ENCODE results near the gene GPR146. TPM values are rescaled to one million over a fixed set of nuclear protein-coding genes. Genes with fewer than 3 reads are reported as not detected.
A peak's percentile ranks its signal among the peaks of the same experiment; 100 is the strongest.

The GPR146 gene
- total and polyA plus RNA-seq, 11 donors: 11.1 to 56.8 (median 25.2) TPM

DNA sequence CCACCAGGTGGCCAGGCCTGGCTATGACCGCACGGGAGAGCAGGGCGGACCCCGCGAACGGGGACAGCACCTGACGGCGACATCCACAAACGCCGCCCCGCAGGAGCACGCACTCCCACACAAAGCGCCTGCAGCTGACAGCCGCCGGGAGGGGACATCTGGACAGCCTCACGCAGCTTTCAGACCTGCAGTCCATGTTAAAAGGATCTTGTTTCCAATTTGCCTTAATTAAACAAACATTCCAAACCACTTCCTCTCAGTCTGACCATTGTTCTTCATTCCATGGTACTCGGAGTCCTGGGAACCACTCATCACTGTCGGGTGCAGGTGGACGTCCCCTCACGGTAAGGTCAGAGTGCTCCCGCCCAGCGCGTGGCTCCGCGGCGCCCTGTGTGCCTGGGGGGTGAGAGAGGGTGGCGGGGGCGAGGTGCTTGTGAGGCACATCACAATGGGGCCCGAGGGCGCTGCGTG is 37.6 kb downstream of the GPR146 start:
- no peaks in the 10 kb centered on the region for H3K9me3 ChIP-seq
- WGBS, 4 donors: 54 to 71% (median 62%) methylated on average over 28 to 31 of the region's 31 CpGs
- TF ChIP-seq POLR2A (IDR thresholded peaks at IDR 0.05): no peak
- TF ChIP-seq, protein P1, sequence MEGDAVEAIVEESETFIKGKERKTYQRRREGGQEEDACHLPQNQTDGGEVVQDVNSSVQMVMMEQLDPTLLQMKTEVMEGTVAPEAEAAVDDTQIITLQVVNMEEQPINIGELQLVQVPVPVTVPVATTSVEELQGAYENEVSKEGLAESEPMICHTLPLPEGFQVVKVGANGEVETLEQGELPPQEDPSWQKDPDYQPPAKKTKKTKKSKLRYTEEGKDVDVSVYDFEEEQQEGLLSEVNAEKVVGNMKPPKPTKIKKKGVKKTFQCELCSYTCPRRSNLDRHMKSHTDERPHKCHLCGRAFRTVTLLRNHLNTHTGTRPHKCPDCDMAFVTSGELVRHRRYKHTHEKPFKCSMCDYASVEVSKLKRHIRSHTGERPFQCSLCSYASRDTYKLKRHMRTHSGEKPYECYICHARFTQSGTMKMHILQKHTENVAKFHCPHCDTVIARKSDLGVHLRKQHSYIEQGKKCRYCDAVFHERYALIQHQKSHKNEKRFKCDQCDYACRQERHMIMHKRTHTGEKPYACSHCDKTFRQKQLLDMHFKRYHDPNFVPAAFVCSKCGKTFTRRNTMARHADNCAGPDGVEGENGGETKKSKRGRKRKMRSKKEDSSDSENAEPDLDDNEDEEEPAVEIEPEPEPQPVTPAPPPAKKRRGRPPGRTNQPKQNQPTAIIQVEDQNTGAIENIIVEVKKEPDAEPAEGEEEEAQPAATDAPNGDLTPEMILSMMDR (IDR thresholded peaks at IDR 0.05): no peak
- H3K27me3 ChIP-seq: no peaks in the 10 kb centered on the region
- no peak overlapping the region for H3K4me3 ChIP-seq
- H3K4me1 ChIP-seq: peaks cover 0 to 26% (median 13%) of the 10 kb centered on the region in 12 donors
- intact Hi-C loops (cut with DNase I): loop anchor here in 2 of 10 donors (10.0 kb wide), 1 partner anchor 93 kb away; no protein-coding TSS in a partner anchor
- no peak for ATAC-seq
- no peaks in the 10 kb centered on the region for H3K36me3 ChIP-seq
- no peak for DNase-seq
- no peak overlapping the region for H3K27ac ChIP-seq

DNA sequence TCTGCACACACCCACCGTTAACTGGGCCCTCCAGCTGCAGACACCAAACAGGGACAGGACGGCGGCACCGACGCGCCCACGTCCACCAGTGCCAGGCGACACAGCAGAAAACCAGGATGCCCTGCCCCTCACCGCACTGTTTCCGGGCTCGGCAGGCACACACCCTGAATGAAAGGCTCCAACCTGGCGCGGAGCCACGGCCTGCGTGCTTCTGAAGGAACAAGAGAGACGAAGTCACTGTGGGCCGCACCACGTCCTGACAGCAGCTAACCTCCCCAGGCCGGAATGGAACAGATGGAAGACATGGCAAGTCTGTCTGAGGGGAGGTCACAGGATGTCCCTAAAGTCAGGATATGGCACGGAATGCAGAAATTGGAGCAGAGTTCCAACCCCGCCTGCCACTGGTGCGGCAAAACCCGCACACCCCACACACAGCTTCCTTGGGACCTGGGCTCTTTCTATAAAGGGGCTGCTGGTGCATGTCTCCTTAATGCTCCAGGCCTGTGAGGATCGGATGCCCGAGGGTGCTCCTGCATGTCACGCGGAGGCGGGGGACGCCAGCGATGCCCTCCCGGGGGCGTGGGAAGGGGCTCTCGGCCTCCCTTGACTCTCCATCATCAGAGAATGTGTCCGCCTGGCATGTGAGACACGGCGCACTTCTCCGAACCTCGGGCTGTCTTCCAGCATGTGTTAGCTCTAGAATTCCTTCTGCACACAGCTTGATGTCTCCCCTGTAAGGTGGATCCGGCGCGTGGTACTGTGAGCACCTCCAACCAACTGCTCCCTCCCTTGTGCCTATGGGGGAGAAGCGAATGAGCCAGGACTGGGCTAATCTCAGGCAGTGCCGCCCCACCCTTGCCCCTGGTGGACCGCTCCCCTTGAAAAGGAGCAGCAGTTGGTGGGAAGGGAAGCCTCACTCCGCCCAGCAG is 39.6 kb downstream of the GPR146 start:
- 81 to 90% (median 85%) methylated on average over 39 to 45 of the region's 45 CpGs for WGBS, 4 donors
- Histone ChIP-seq H3K4me1 (peaks cover 0 to 41% (median 25%) of the 10 kb centered on the region in 12 donors), H3K9me3 (no peaks in the 10 kb centered on the region), H3K27ac (no peak overlapping the region), H3K36me3 (no peaks in the 10 kb centered on the region), H3K27me3 (no peaks in the 10 kb centered on the region), H3K4me3 (no peak overlapping the region)
- intact Hi-C loops (cut with DNase I): loop anchor here in 2 of 10 donors (10.0 kb wide), 1 partner anchor 91 kb away; no protein-coding TSS in a partner anchor
- TF ChIP-seq, protein P1 (IDR thresholded peaks at IDR 0.05): no peak
- no peak for TF ChIP-seq POLR2A (IDR thresholded peaks at IDR 0.05)
- peak in 4 of 5 donors; percentile 42 to 71 (median 54) for DNase-seq
- peak in 1 of 4 donors; percentile 3 for ATAC-seq

DNA sequence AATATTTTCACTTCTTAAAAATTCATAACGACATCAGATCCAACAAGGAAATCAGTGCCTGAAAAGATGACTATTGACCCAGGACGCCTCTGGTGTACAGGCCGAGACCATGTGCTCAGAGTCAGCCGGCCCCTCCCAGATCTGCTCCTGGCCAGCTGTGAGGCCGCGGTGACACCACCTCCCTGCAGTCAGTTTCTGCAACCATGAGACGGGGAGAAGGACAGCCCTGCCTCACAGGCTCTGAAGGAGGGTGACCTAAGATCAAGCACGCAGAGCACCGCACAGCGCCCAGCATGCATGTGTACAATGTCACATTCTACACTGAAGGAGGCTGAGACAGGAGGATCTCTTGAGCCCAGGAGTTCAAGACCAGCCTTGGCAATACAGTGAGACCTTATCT is 40.9 kb downstream of the GPR146 start:
- ATAC-seq: no peak
- intact Hi-C loops (cut with DNase I): loop anchor here in 9 of 10 donors (5.0 to 10.0 kb wide), 6 partner anchors 37 to 92 kb away; a partner anchor contains a TSS
- Histone ChIP-seq H3K9me3 (no peaks in the 10 kb centered on the region), H3K4me3 (no peak overlapping the region), H3K27me3 (no peaks in the 10 kb centered on the region), H3K27ac (no peak overlapping the region), H3K36me3 (no peaks in the 10 kb centered on the region), H3K4me1 (peaks cover 0 to 41% (median 25%) of the 10 kb centered on the region in 12 donors)
- 83 to 89% (median 85%) methylated on average over 10 of the region's 10 CpGs for WGBS, 4 donors
- no peak for DNase-seq
- no peak for TF ChIP-seq POLR2A (IDR thresholded peaks at IDR 0.05)
- TF ChIP-seq, protein P1 (IDR thresholded peaks at IDR 0.05): no peak

DNA sequence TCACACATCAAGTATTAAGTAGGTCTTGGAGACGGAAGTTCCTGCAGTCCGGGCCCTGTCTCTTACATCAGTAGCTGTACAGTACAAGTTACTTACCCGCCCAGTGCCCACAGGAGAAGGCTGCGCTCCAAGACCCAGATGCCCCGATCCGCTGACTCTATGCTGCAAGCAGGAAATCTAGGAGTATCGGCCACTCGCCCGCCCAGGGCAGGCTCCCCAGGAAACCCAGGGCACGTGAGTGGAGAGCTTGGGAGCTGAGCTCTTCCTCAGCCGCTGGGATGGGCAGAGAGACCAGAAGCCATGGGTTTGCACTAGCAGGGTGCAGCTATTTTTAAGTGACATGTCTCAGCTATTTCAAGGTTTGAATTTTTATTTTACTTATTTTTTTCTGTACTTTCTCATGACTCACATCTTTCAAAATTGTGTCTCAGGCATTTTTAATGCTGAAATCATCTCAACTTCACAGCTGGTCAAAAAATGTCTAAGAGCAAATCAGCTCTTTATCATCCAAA is 41.6 kb downstream of the GPR146 start:
- no peak for TF ChIP-seq POLR2A (IDR thresholded peaks at IDR 0.05)
- TF ChIP-seq, protein P1 (IDR thresholded peaks at IDR 0.05): no peak
- Histone ChIP-seq H3K4me3 (no peak overlapping the region), H3K27me3 (no peaks in the 10 kb centered on the region), H3K4me1 (peaks cover 0 to 41% (median 25%) of the 10 kb centered on the region in 12 donors), H3K36me3 (no peaks in the 10 kb centered on the region), H3K27ac (no peak overlapping the region), H3K9me3 (no peaks in the 10 kb centered on the region)
- no peak for DNase-seq
- ATAC-seq: no peak
- intact Hi-C loops (cut with DNase I): loop anchor here (2.0 to 10.0 kb wide), 10 partner anchors 36 to 91 kb away; a partner anchor contains a TSS
- 92 to 98% (median 94%) methylated on average over 11 of the region's 11 CpGs for WGBS, 4 donors
